B cell (primary cell): ENCODE results near the gene ARHGAP28.

Experiments used
- EZH2 ChIP-seq: IDR thresholded peaks from 2 replicates; pipeline ENCODE4 v1.6.1; 2012; ENCODE audit warnings: borderline replicate concordance, low read depth, mild to moderate bottlenecking, moderate library complexity, low read length; ENCODE audit not compliant: insufficient read depth, poor library complexity, severe bottlenecking
- TF ChIP-seq, protein P1 (sequence below): fragments of 200-600 bp; IDR thresholded peaks from one replicate; pipeline ENCODE4 v1.8.0; 2022; ENCODE audit warnings: antibody characterized with exemption, mild to moderate bottlenecking

DNA sequence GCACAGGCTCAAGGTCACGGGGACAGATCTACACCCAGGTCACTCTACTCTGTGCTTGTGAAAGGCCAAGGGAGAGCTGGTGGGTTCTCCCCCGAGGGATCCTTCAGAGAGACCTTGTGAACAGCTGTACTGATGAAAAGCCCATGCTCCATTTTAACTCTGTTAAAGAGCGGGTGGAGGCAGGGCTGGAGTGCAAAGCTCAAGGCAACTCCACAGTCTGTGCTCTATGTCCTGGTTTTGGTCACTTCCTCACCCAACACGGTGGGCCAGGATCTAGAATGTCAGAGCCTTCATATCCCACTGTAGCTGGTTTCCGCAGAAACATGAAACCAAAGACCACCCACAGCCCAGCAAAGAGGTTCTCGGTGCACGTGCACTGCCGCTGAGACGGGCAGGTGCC, 210.9 kb downstream of the ARHGAP28 start:
- TF ChIP-seq, protein P1, sequence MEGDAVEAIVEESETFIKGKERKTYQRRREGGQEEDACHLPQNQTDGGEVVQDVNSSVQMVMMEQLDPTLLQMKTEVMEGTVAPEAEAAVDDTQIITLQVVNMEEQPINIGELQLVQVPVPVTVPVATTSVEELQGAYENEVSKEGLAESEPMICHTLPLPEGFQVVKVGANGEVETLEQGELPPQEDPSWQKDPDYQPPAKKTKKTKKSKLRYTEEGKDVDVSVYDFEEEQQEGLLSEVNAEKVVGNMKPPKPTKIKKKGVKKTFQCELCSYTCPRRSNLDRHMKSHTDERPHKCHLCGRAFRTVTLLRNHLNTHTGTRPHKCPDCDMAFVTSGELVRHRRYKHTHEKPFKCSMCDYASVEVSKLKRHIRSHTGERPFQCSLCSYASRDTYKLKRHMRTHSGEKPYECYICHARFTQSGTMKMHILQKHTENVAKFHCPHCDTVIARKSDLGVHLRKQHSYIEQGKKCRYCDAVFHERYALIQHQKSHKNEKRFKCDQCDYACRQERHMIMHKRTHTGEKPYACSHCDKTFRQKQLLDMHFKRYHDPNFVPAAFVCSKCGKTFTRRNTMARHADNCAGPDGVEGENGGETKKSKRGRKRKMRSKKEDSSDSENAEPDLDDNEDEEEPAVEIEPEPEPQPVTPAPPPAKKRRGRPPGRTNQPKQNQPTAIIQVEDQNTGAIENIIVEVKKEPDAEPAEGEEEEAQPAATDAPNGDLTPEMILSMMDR, result no peak
- no peak for TF ChIP-seq EZH2
